ENCODE data around the gene C13orf42. TPM values are rescaled to one million over a fixed set of nuclear protein-coding genes. Genes with fewer than 3 reads are reported as not detected.

C13orf42 gene
- total RNA-seq, 1 donor from 2014 or later: not detected

- TF ChIP-seq CTCF (IDR thresholded peaks at IDR 0.05; ENCODE audit: partially characterized antibody, unreplicated experiment): no peak
- H3K4me1 Mint-ChIP-seq (ENCODE audit: low read depth, unreplicated experiment): peaks cover 20% of the 10 kb centered on the region
- H3K36me3 Mint-ChIP-seq (ENCODE audit: unreplicated experiment): no peaks in the 10 kb centered on the region
- H3K27me3 Mint-ChIP-seq (ENCODE audit: unreplicated experiment): peaks cover 2% of the 10 kb centered on the region
- no peak for DNase-seq
- H3K9me3 Mint-ChIP-seq (ENCODE audit: unreplicated experiment): peaks cover 3% of the 10 kb centered on the region
- H3K4me3 Mint-ChIP-seq (ENCODE audit: unreplicated experiment): no peak overlapping the region
- no peak overlapping the region for H3K27ac Mint-ChIP-seq (ENCODE audit: unreplicated experiment)
Observed at GRCh38 chr13:51044023-51044665, 66.9 kb downstream of the C13orf42 start.

GRCh38 chr13:51043310-51043709 lies 67.8 kb downstream of the C13orf42 start:
- H3K27ac Mint-ChIP-seq (ENCODE audit: unreplicated experiment): peak overlapping the region; percentile 26
- peaks cover 3% of the 10 kb centered on the region for H3K9me3 Mint-ChIP-seq (ENCODE audit: unreplicated experiment)
- H3K27me3 Mint-ChIP-seq (ENCODE audit: unreplicated experiment): peaks cover 2% of the 10 kb centered on the region
- TF ChIP-seq CTCF (IDR thresholded peaks at IDR 0.05; ENCODE audit: partially characterized antibody, unreplicated experiment): no peak
- peaks cover 20% of the 10 kb centered on the region for H3K4me1 Mint-ChIP-seq (ENCODE audit: low read depth, unreplicated experiment)
- no peaks in the 10 kb centered on the region for H3K36me3 Mint-ChIP-seq (ENCODE audit: unreplicated experiment)
- DNase-seq: no peak
- H3K4me3 Mint-ChIP-seq (ENCODE audit: unreplicated experiment): no peak overlapping the region

DNA sequence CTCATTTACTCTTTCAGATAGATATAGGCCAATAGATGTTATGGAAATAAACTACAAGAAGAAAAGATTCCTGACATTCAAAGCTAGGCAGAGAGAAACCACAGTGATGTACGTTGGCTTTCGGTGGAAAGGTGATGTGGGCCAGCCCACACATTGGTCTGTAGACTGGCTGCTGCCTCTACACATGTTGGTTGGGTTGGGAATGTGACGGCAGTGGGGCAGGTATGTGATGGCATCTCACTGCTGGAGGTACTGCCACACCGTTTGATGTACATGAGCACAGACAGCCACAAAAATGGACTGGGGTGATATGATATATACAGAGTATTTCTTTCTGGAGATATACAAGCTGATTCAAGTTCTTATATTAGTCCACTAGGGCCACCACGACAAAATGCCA lies 69.4 kb downstream of the C13orf42 start:
- peak overlapping the region; percentile 89 for H3K27ac Mint-ChIP-seq (ENCODE audit: unreplicated experiment)
- peaks cover 24% of the 10 kb centered on the region for H3K4me1 Mint-ChIP-seq (ENCODE audit: low read depth, unreplicated experiment)
- H3K9me3 Mint-ChIP-seq (ENCODE audit: unreplicated experiment): peaks cover 3% of the 10 kb centered on the region

GRCh38 chr13:51041126-51041525 lies 69.9 kb downstream of the C13orf42 start:
- Mint-ChIP-seq H3K36me3 (ENCODE audit: unreplicated experiment) (no peaks in the 10 kb centered on the region), H3K9me3 (ENCODE audit: unreplicated experiment) (peaks cover 3% of the 10 kb centered on the region), H3K4me3 (ENCODE audit: unreplicated experiment) (no peak overlapping the region), H3K27ac (ENCODE audit: unreplicated experiment) (peak overlapping the region; percentile 89), H3K4me1 (ENCODE audit: low read depth, unreplicated experiment) (peaks cover 24% of the 10 kb centered on the region), H3K27me3 (ENCODE audit: unreplicated experiment) (peaks cover 2% of the 10 kb centered on the region)
- no peak for DNase-seq
- TF ChIP-seq CTCF (IDR thresholded peaks at IDR 0.05; ENCODE audit: partially characterized antibody, unreplicated experiment): no peak

More for the DNA sequence above, 69.4 kb downstream of the C13orf42 start:
- Mint-ChIP-seq H3K27me3 (ENCODE audit: unreplicated experiment) (peaks cover 2% of the 10 kb centered on the region), H3K36me3 (ENCODE audit: unreplicated experiment) (no peaks in the 10 kb centered on the region), H3K4me3 (ENCODE audit: unreplicated experiment) (no peak overlapping the region)
- no peak for DNase-seq
- no peak for TF ChIP-seq CTCF (IDR thresholded peaks at IDR 0.05; ENCODE audit: partially characterized antibody, unreplicated experiment)

DNA sequence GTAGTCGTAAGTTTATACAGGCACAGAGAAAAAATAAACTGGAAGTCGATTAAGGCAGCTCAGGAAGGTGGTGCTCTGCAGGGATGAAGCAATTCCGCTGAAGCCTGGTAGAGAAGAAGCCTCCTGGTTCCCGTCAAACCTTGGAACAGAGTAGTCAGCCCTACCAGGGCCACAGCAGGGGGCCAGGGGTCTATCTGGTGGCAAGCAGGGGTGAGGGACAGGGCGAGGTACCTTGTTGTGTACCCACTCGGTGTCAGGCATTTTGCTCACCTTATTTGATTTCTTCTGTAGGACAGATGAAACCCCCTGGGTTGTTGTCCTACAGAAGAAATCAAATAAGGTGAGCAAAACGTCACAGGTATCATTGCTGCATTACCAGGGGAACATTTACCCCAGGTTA lies 70.6 kb downstream of the C13orf42 start:
- Mint-ChIP-seq H3K4me1 (ENCODE audit: low read depth, unreplicated experiment) (peaks cover 24% of the 10 kb centered on the region), H3K9me3 (ENCODE audit: unreplicated experiment) (peaks cover 3% of the 10 kb centered on the region), H3K27me3 (ENCODE audit: unreplicated experiment) (peaks cover 2% of the 10 kb centered on the region), H3K4me3 (ENCODE audit: unreplicated experiment) (no peak overlapping the region), H3K27ac (ENCODE audit: unreplicated experiment) (peak overlapping the region; percentile 68), H3K36me3 (ENCODE audit: unreplicated experiment) (no peaks in the 10 kb centered on the region)
- no peak for TF ChIP-seq CTCF (IDR thresholded peaks at IDR 0.05; ENCODE audit: partially characterized antibody, unreplicated experiment)
- no peak for DNase-seq

All from glutamatergic neuron (in vitro differentiated cells).